Right lobe of liver (tissue), 6 donors: ENCODE measurements around the gene SLC20A1. TPM values are rescaled to one million over a fixed set of nuclear protein-coding genes. Genes with fewer than 3 reads are reported as not detected.

Experiments
- ATAC-seq, 4 donors: fragments of 200-7000 bp; cut with Tn5 transposase; one replicate each; pipeline ENCODE4 v1.9.1; 2020; ENCODE audit warnings: mild to moderate bottlenecking in 4 of 4, moderate library complexity in 4 of 4
- DNase-seq, 3 donors: peaks; one replicate each; pipeline ENCODE4 v3.0.0-alpha.2; 2020
- H3K27ac ChIP-seq, 3 donors: fragments of 200-600 bp; one replicate each; pipeline ENCODE4 v1.8.0; 2022
- H3K27me3 ChIP-seq, 2 donors: fragments of 200-600 bp; one replicate each; pipeline ENCODE4 v1.8.0; 2022
- H3K36me3 ChIP-seq, 4 donors: fragments of 200-600 bp; sonication (generic) in 1 of 4; one replicate each; pipeline versions ENCODE4 v1.5.1 to v1.8.0; 2017 to 2022; ENCODE audit warnings: control low read depth in 1 of 4
- H3K4me1 ChIP-seq, 4 donors: fragments of 200-600 bp; sonication (generic) in 1 of 4; one replicate each; pipeline versions ENCODE4 v1.5.1 to v1.8.0; 2017 to 2022; ENCODE audit warnings: control low read depth in 1 of 4
- H3K4me3 ChIP-seq, 3 donors: fragments of 200-600 bp; one replicate each; pipeline ENCODE4 v1.8.0; 2022
- H3K9me3 ChIP-seq, 4 donors: fragments of 200-600 bp; sonication (generic) in 1 of 4; one replicate each; pipeline versions ENCODE4 v1.5.1 to v1.8.0; 2017 to 2022; ENCODE audit warnings: control low read depth in 1 of 4
- CTCF ChIP-seq, 4 donors: fragments of 200-600 bp in 3 of 4; fragments of 450-650 bp in 1 of 4; IDR thresholded peaks; one replicate each; pipeline versions ENCODE4 v1.5.1 to v1.8.0; 2016 to 2022; ENCODE audit warnings: antibody characterized with exemption in 4 of 4, mild to moderate bottlenecking in 2 of 4
- POLR2A ChIP-seq: fragments of 450-650 bp; IDR thresholded peaks from one replicate; pipeline ENCODE4 v1.6.1; 2017; ENCODE audit warnings: antibody characterized with exemption, mild to moderate bottlenecking
- WGBS: methylation state at CpG from one replicate; pipeline ENCODE4 v1.1.6; 2018; ENCODE audit warnings: low coverage, low lambda C conversion rate; ENCODE audit not compliant: insufficient coverage; ENCODE audit errors: missing lambda C conversion rate; 5-methylcytosine and 5-hydroxymethylcytosine counted together
- intact Hi-C, 2 donors: fragments of 100-400 bp; cut with DNase I; formaldehyde crosslinking; loops; one replicate each; pipeline versions ENCODE4 v1.11.2 to v1.14.1; 2022
- total RNA-seq, 6 experiments: library from RNA; depleted of rRNA in 2 of 6; stranded (reverse); fragments of >200 nt in 2 of 6; fragmentation: NEBNext Ultra II Directional in 3 of 6; extraction: Animal tissue kit (Norgen Biotek cat#: 25700) in 3 of 6; gene quantifications; one replicate each; pipeline versions ENCODE4 v1.1.0 to v1.2.4, GENCODE V29; 2016 to 2023
- donor health status: DM: no; HTN: yes; CAD: no.
- donor health status: DM: no; HTN: no; CAD: no.
- donor health status: DM: no; HTN: no; CAD: no.
- donor health status: DM: no; HTN: yes; CAD: no.
- donor health status: DM: no; HTN: yes; CAD: no.

SLC20A1 gene
- total RNA-seq, 6 experiments from 2014 or later: 14.3 to 103 (median 26.8) TPM

DNA sequence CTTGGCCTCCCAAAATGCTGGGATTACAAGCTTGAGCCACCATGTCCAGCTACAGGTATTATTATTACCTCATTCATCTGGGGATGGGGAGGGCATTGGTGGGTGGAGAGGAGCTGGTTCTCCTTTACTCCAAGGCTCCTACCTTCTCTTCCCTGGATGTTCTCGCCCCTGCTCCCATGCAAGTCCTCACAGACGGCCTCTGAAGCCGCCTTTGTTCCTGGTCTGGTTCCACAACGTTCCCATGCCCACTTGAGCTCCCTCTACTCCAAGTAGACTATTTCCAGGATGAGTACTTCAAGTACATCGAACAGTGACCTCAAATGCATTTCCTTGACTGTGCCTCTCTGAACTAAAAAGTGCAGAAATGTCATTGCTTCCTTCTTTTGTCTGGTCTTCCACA is 3.2 kb upstream of the SLC20A1 start:
- H3K9me3 ChIP-seq: no peaks in the 10 kb centered on the region
- TF ChIP-seq CTCF (IDR thresholded peaks at IDR 0.05) (no peak), POLR2A (no peak)
- ATAC-seq: no peak
- H3K27ac ChIP-seq: no peak overlapping the region
- peaks cover 0 to 3% (median 1%) of the 10 kb centered on the region in 4 donors for H3K36me3 ChIP-seq
- H3K4me1 ChIP-seq: peaks cover 0 to 22% (median 9%) of the 10 kb centered on the region in 4 donors
- intact Hi-C loops: no loop called here
- no peak for DNase-seq
- WGBS: 80% methylated on average over 5 of the region's 5 CpGs
- H3K27me3 ChIP-seq: no peaks in the 10 kb centered on the region
- no peak overlapping the region for H3K4me3 ChIP-seq

GRCh38 chr2:112642966-112643365 is 2.8 kb upstream of the SLC20A1 start:
- intact Hi-C loops: no loop called here
- Histone ChIP-seq H3K36me3 (peaks cover 0 to 7% (median 3%) of the 10 kb centered on the region in 4 donors), H3K27ac (no peak overlapping the region), H3K27me3 (no peaks in the 10 kb centered on the region), H3K4me3 (no peak overlapping the region), H3K9me3 (no peaks in the 10 kb centered on the region), H3K4me1 (peaks cover 0 to 26% (median 9%) of the 10 kb centered on the region in 4 donors)
- no peak for DNase-seq
- TF ChIP-seq CTCF (IDR thresholded peaks at IDR 0.05): no peak
- no peak for TF ChIP-seq POLR2A
- 92% methylated on average over 3 of the region's 7 CpGs for WGBS
- ATAC-seq: no peak

- Histone ChIP-seq H3K9me3 (no peaks in the 10 kb centered on the region), H3K36me3 (peaks cover 0 to 13% (median 4%) of the 10 kb centered on the region in 4 donors), H3K4me1 (peaks cover 0 to 31% (median 9%) of the 10 kb centered on the region in 4 donors), H3K27me3 (no peaks in the 10 kb centered on the region), H3K4me3 (peak overlapping the region in 2 of 3 donors; percentile 82 to 96), H3K27ac (peak overlapping the region; percentile 32 to 95 (median 93))
- TF ChIP-seq CTCF (IDR thresholded peaks at IDR 0.05) (no peak), POLR2A (no peak)
- intact Hi-C loops: no loop called here
- no peak for ATAC-seq
- DNase-seq: no peak
- WGBS: 53% methylated on average over 2 of the region's 3 CpGs
Observed at GRCh38 chr2:112643488-112643887, 2.3 kb upstream of the SLC20A1 start.

DNA sequence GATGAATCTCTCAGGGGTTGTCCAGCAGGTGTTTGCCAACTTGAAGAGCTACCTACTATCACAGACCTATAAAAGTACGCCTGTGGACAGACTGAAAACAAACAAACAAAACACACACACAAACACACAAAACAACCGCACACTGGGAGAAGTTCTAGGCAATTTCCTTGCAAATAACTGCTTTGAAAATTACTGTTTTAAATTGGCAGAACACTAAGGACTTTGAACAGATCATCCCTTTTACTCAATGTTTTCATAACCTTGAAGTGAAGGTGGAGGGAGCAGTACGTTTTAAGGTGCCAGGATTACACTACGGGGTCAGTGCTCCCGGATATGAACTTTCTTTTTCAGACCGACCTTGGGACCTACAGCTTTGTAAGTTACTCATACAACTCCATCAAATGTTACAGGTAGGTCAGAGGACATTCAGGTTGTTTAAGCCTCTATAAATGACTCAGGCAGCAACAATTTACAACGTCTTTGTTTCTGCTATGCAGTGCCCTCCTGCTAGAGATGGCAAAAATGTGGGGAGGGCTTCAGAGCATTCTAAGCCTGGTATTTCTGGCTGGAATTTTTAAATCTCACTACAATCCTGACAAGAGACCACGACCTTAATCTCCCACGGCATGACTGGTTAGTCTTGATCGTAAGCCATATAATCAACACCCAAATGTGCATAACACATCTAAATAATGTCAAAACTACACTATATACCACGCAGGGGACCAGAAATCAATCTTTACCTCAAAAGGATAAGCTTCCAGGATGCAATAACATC is 1.4 kb upstream of the SLC20A1 start:
- TF ChIP-seq CTCF (IDR thresholded peaks at IDR 0.05) (no peak), POLR2A (peak; percentile 16)
- Histone ChIP-seq H3K4me1 (peaks cover 0 to 37% (median 12%) of the 10 kb centered on the region in 4 donors), H3K27ac (peak overlapping the region; percentile 93 to 97 (median 95)), H3K27me3 (no peaks in the 10 kb centered on the region), H3K4me3 (peak overlapping the region; percentile 82 to 96 (median 91)), H3K36me3 (peaks cover 0 to 21% (median 5%) of the 10 kb centered on the region in 4 donors), H3K9me3 (no peaks in the 10 kb centered on the region)
- 25% methylated on average over 11 of the region's 11 CpGs for WGBS
- DNase-seq: peak in 1 of 3 donors; percentile 70
- peak; percentile 44 to 67 (median 53) for ATAC-seq
- intact Hi-C loops: no loop called here
